Ishikawa (cell line): ENCODE data around the gene PCDH9.
A peak's percentile ranks its signal among the peaks of the same experiment; 100 is the strongest.

Experiments
- CEBPB ChIP-seq: IDR thresholded peaks from 2 replicates; pipeline ENCODE4 v1.6.1; 2012
- CREB1 ChIP-seq: IDR thresholded peaks from 2 replicates; pipeline ENCODE4 v1.6.1; 2012; ENCODE audit warnings: low read depth
- EGR1 ChIP-seq: IDR thresholded peaks from 2 replicates; pipeline ENCODE4 v1.6.1; 2012
- EP300 ChIP-seq: IDR thresholded peaks from 2 replicates; pipeline ENCODE4 v1.6.1; 2012; ENCODE audit warnings: borderline replicate concordance
- MAX ChIP-seq: IDR thresholded peaks from 2 replicates; pipeline ENCODE4 v1.6.1; 2012
- NFIC ChIP-seq: IDR thresholded peaks from 2 replicates; pipeline ENCODE4 v1.6.1; 2012
- RAD21 ChIP-seq: IDR thresholded peaks from 2 replicates; pipeline ENCODE4 v1.6.1; 2012; ENCODE audit warnings: low read depth
- REST ChIP-seq: IDR thresholded peaks from 2 replicates; pipeline ENCODE4 v1.6.1; 2012; ENCODE audit warnings: low read depth, mild to moderate bottlenecking
- TAF1 ChIP-seq: IDR thresholded peaks from 2 replicates; pipeline ENCODE4 v1.6.1; 2012; ENCODE audit warnings: low read depth, mild to moderate bottlenecking
- TCF12 ChIP-seq: IDR thresholded peaks from 2 replicates; pipeline ENCODE4 v1.6.1; 2012; ENCODE audit warnings: low read depth
- YY1 ChIP-seq: IDR thresholded peaks from 2 replicates; pipeline ENCODE4 v1.6.1; 2012; ENCODE audit warnings: low read depth
- TF ChIP-seq, protein P1 (sequence below): IDR thresholded peaks from 2 replicates; pipeline ENCODE4 v1.6.1; 2012

DNA sequence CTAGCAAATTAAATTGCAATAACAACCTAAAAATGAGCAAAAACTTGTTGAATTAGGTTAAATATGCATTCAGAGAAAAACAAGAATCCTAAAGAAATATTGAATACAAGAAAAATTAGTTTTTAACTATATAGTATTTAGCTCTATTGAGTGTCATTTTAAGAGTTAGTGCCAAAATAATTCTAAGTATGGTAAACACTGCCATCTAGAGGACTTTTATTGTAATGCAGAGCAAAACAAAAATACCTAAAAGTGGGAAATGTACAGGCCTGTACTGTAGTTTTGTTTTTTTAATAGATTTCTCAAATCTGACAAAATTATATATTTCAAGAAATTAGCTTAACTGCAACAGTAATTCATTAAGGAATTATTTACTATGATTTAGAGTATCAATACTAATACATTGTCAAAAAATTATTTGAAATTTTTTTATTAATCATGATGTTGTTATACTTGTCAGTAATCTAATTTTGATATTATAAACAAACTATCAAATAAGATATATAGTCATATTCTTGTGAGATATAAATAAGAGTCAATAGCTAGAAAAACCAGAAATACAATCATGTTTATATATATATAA, 8.2 kb upstream of the PCDH9 start:
- TF ChIP-seq TAF1 (no peak), EGR1 (no peak), MAX (no peak), YY1 (no peak), CEBPB (no peak), TCF12 (no peak), EP300 (no peak), NFIC (no peak), REST (no peak), CREB1 (no peak), RAD21 (peak; percentile 69)
- TF ChIP-seq, protein P1, sequence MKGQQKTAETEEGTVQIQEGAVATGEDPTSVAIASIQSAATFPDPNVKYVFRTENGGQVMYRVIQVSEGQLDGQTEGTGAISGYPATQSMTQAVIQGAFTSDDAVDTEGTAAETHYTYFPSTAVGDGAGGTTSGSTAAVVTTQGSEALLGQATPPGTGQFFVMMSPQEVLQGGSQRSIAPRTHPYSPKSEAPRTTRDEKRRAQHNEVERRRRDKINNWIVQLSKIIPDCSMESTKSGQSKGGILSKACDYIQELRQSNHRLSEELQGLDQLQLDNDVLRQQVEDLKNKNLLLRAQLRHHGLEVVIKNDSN, result no peak
